BLaER1 (cell line): ENCODE results near the gene MMEL1.

Source experiments
- H3K27ac ChIP-seq: shearing (Covaris generic); formaldehyde crosslinking; 2 replicates; pipeline ENCODE4 v1.8.1; 2022
- H3K27me3 ChIP-seq: shearing (Covaris generic); formaldehyde crosslinking; 2 replicates; pipeline ENCODE4 v1.8.1; 2022
- H3K36me3 ChIP-seq: shearing (Covaris generic); formaldehyde crosslinking; 2 replicates; pipeline ENCODE4 v1.8.1; 2022
- H3K4me1 ChIP-seq: shearing (Covaris generic); formaldehyde crosslinking; 2 replicates; pipeline ENCODE4 v1.8.1; 2022
- H3K4me2 ChIP-seq: shearing (Covaris generic); formaldehyde crosslinking; 2 replicates; pipeline ENCODE4 v1.8.1; 2022
- H3K4me3 ChIP-seq: shearing (Covaris generic); formaldehyde crosslinking; 2 replicates; pipeline ENCODE4 v1.8.1; 2022
- H3K9ac ChIP-seq: shearing (Covaris generic); formaldehyde crosslinking; 2 replicates; pipeline ENCODE4 v1.8.1; 2022
- H3K9me3 ChIP-seq: shearing (Covaris generic); formaldehyde crosslinking; 2 replicates; pipeline ENCODE4 v1.8.1; 2022
- H4K20me1 ChIP-seq: shearing (Covaris generic); formaldehyde crosslinking; 2 replicates; pipeline ENCODE4 v1.8.1; 2022
- Cebpa-rat ChIP-seq: shearing (Covaris generic); IDR thresholded peaks from 2 replicates; pipeline ENCODE4 v1.8.1; 2022

MMEL1 gene

GRCh38 chr1:2595812-2596529, 36.8 kb downstream of the MMEL1 start:
- H4K20me1 ChIP-seq: peaks cover 20% of the 10 kb centered on the region
- H3K4me3 ChIP-seq: no peak overlapping the region
- H3K9me3 ChIP-seq: peaks cover 5% of the 10 kb centered on the region
- H3K9ac ChIP-seq: no peak overlapping the region
- H3K36me3 ChIP-seq: no peaks in the 10 kb centered on the region
- H3K4me1 ChIP-seq: peaks cover 60% of the 10 kb centered on the region
- peaks cover 41% of the 10 kb centered on the region for H3K27me3 ChIP-seq
- no peak for TF ChIP-seq Cebpa-rat
- H3K27ac ChIP-seq: no peak overlapping the region
- H3K4me2 ChIP-seq: peak overlapping the region; percentile 84

- Histone ChIP-seq H4K20me1 (peaks cover 20% of the 10 kb centered on the region), H3K36me3 (no peaks in the 10 kb centered on the region), H3K4me3 (no peak overlapping the region), H3K27me3 (peaks cover 38% of the 10 kb centered on the region), H3K4me2 (no peak overlapping the region), H3K9me3 (peaks cover 5% of the 10 kb centered on the region), H3K27ac (no peak overlapping the region), H3K9ac (no peak overlapping the region), H3K4me1 (peaks cover 60% of the 10 kb centered on the region)
- TF ChIP-seq Cebpa-rat: no peak
Observed at GRCh38 chr1:2595261-2595811, 37.5 kb downstream of the MMEL1 start.

GRCh38 chr1:2594641-2595131, 38.1 kb downstream of the MMEL1 start:
- Histone ChIP-seq H3K9me3 (peaks cover 5% of the 10 kb centered on the region), H3K4me1 (peaks cover 60% of the 10 kb centered on the region), H4K20me1 (peaks cover 26% of the 10 kb centered on the region), H3K4me2 (peak overlapping the region; percentile 72; the same call in 1 of the 2 replicates), H3K4me3 (no peak overlapping the region), H3K9ac (no peak overlapping the region), H3K27me3 (peaks cover 32% of the 10 kb centered on the region), H3K36me3 (peaks cover under 1% of the 10 kb centered on the region; the same call in 1 of the 2 replicates), H3K27ac (no peak overlapping the region)
- TF ChIP-seq Cebpa-rat: no peak

DNA sequence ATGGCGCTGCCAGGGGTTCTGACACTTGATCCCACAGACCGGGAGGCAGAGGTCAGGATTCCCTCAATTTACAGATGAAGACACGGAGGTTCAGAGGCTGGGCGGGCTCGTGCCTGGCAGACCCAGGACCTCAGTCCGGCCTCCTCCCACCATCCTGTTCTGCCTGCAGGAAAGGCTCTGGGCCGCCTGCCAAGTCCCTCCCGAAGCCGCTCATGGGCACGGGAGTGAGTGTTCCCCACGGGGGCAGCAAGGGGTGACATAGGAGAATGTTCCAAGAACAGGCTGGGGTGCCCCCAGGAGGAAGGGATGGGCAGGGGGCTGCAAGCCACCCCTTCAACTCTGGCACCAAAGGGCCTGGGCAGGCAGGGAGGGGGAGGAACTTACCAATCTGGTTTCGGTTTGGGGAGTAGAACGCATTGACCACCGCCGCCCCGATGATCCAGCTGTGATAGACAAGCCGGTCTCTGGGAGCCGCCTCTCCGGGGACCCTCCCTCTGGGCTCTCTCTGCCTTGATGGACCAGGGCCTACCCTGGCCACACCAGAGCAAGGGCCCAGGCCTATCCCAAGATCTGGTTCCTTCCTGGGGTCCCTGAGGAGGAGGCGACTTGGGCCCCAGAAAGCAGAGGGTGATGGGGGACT, 38.7 kb downstream of the MMEL1 start:
- Histone ChIP-seq H4K20me1 (peaks cover 31% of the 10 kb centered on the region), H3K4me3 (no peak overlapping the region), H3K27me3 (peaks cover 32% of the 10 kb centered on the region), H3K36me3 (peaks cover 6% of the 10 kb centered on the region), H3K9me3 (peaks cover 5% of the 10 kb centered on the region), H3K4me2 (peak overlapping the region; percentile 72), H3K4me1 (peaks cover 64% of the 10 kb centered on the region), H3K9ac (no peak overlapping the region), H3K27ac (no peak overlapping the region; the same call in 1 of the 2 replicates)
- no peak for TF ChIP-seq Cebpa-rat

- Histone ChIP-seq H4K20me1 (peaks cover 39% of the 10 kb centered on the region), H3K4me3 (no peak overlapping the region), H3K4me2 (peak overlapping the region; percentile 72), H3K9me3 (no peaks in the 10 kb centered on the region), H3K9ac (no peak overlapping the region), H3K27me3 (peaks cover 28% of the 10 kb centered on the region), H3K36me3 (peaks cover 9% of the 10 kb centered on the region), H3K4me1 (peaks cover 68% of the 10 kb centered on the region), H3K27ac (peak overlapping the region; percentile 8; the same call in 1 of the 2 replicates)
- TF ChIP-seq Cebpa-rat: no peak
Observed at GRCh38 chr1:2593251-2593878, 39.5 kb downstream of the MMEL1 start.

DNA sequence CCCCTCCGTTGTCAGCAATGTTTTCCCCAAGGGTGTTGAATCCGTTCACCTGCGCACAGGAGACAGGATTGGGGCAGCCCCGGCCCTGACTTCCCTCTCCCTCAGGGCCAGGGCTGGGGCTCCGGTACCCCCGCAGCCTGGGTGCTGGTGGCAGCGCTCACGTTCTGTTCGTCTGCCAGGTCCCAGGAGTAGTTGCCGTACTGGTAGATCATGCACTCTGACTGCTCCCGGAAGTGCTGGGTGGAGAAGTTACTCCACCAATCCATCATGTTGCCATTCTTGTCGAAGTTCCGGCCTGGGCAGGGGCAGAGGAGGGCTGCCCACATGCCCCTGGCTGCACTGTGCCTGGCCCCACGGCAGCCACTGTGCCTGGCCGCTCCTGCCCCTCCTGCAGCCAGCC, 40.1 kb downstream of the MMEL1 start:
- H3K27ac ChIP-seq: peak overlapping the region; percentile 8; the same call in 1 of the 2 replicates
- H3K4me3 ChIP-seq: no peak overlapping the region
- H4K20me1 ChIP-seq: peaks cover 34% of the 10 kb centered on the region
- H3K4me2 ChIP-seq: peak overlapping the region; percentile 72
- peak overlapping the region; percentile 53; the same call in 1 of the 2 replicates for H3K9ac ChIP-seq
- H3K9me3 ChIP-seq: no peaks in the 10 kb centered on the region
- peaks cover 23% of the 10 kb centered on the region for H3K27me3 ChIP-seq
- H3K4me1 ChIP-seq: peaks cover 68% of the 10 kb centered on the region
- TF ChIP-seq Cebpa-rat: no peak
- H3K36me3 ChIP-seq: peaks cover 9% of the 10 kb centered on the region

DNA sequence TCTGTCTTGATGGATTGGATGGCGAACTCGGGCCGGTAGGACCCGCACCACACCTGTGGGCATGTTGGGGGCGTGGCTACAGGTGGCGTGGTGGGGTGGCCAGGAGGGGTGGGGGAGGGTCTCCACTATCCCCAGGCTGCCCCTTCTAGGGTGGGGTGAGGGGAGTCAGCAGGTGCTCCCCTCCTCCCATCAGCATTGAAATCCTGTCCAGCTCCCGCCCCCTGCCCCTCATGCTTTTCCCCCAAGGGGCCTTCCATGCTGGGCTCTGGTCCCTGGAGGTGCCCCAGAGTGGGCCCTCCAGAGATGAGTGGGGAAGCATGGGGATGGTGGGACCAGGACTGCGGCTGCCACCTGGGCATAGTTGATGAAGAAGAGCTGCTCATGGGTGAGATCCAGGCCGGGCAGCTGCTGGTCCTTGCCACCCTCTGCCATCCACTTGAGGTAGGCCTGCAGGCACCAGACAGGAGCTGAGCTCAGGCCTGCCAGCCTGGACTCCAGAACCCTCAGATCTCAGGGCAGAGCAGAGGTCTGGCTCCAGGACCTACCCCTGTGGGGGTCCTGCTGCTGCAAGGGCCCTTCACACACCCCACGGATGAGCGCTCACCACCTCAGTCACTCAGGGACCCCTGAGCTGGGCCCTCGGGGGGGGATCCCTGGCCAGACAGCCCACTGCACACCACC, 41.1 kb downstream of the MMEL1 start:
- H3K9me3 ChIP-seq: no peaks in the 10 kb centered on the region
- peaks cover 9% of the 10 kb centered on the region for H3K36me3 ChIP-seq
- H3K4me2 ChIP-seq: peak overlapping the region; percentile 22; the same call in 1 of the 2 replicates
- peaks cover 65% of the 10 kb centered on the region for H3K4me1 ChIP-seq
- no peak overlapping the region for H3K4me3 ChIP-seq
- no peak overlapping the region for H3K27ac ChIP-seq
- H3K9ac ChIP-seq: no peak overlapping the region
- H3K27me3 ChIP-seq: peaks cover 15% of the 10 kb centered on the region; the same call in 1 of the 2 replicates
- peaks cover 24% of the 10 kb centered on the region for H4K20me1 ChIP-seq
- no peak for TF ChIP-seq Cebpa-rat

DNA sequence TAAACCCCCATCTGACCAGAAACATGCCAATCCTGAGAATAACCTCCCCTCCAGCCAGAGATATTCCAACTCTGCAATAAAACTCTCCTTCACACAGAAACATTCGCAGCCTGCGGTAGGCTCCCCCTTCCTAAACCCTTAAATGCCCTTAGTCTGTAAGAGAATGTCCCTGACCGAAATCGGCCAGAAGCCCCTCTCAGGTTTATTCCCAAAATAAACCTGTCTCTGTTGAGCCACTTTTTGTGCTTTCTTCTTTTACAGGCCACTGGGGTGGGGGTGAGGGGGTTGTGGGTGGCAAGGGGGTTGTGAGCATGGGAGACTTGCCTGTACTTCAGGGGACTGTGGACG, 41.6 kb downstream of the MMEL1 start:
- H3K9me3 ChIP-seq: no peaks in the 10 kb centered on the region
- no peak overlapping the region for H3K27ac ChIP-seq
- H3K27me3 ChIP-seq: peaks cover 10% of the 10 kb centered on the region; the same call in 1 of the 2 replicates
- peaks cover 60% of the 10 kb centered on the region for H3K4me1 ChIP-seq
- H3K4me3 ChIP-seq: no peak overlapping the region
- H3K9ac ChIP-seq: no peak overlapping the region
- no peak overlapping the region; the same call in 1 of the 2 replicates for H3K4me2 ChIP-seq
- peaks cover 20% of the 10 kb centered on the region for H4K20me1 ChIP-seq
- TF ChIP-seq Cebpa-rat: no peak
- peaks cover 9% of the 10 kb centered on the region for H3K36me3 ChIP-seq
